ENCODE data around the gene PEAK1.

- no peak for TF ChIP-seq CTCF (IDR thresholded peaks at IDR 0.05)
- TF ChIP-seq POLR2A (IDR thresholded peaks at IDR 0.05): no peak
- no peak for TF ChIP-seq POLR2AphosphoS5 (IDR thresholded peaks at IDR 0.05; ENCODE audit: insufficient read depth in 1 of 2, low read depth in 1 of 2)
These were observed 67.0 kb downstream of the PEAK1 start for GRCh38 chr15:77352887-77353286.

Data from vagina (tissue), 2 donors.